Stimulated activated memory B cell treated with anti-CD40 and anti-IgM and Interleukin-4, amounts not matched to agents 10 μg/mL and 1 μg/mL and 100 μg/mL, for 72 hours (primary cell): Measurements from ENCODE around the gene RAB11FIP4.

Experiments used
- ATAC-seq: fragments of 150-1000 bp; cut with Tn5 transposase; 2 replicates; pipeline ENCODE4 v1.10.0; 2021
- H3K27ac Mint-ChIP-seq: one replicate; pipeline ENCODE4 v1.8.0; 2022; ENCODE audit warnings: mild to moderate bottlenecking, mixed read lengths
- H3K27me3 Mint-ChIP-seq: one replicate; pipeline ENCODE4 v1.8.0; 2022; ENCODE audit warnings: mixed read lengths
- H3K36me3 Mint-ChIP-seq: one replicate; pipeline ENCODE4 v1.8.0; 2022; ENCODE audit warnings: mixed read lengths
- H3K4me1 Mint-ChIP-seq: one replicate; pipeline ENCODE4 v1.8.0; 2022; ENCODE audit warnings: mixed read lengths
- H3K4me3 Mint-ChIP-seq: one replicate; pipeline ENCODE4 v1.8.0; 2022; ENCODE audit warnings: mild to moderate bottlenecking, moderate library complexity, mixed read lengths
- H3K9me3 Mint-ChIP-seq: one replicate; pipeline ENCODE4 v1.8.0; 2022; ENCODE audit warnings: mixed read lengths

The RAB11FIP4 gene

GRCh38 chr17:31581491-31581890, 190.0 kb downstream of the RAB11FIP4 start:
- H3K27me3 Mint-ChIP-seq: no peaks in the 10 kb centered on the region
- no peaks in the 10 kb centered on the region for H3K9me3 Mint-ChIP-seq
- peaks cover 38% of the 10 kb centered on the region for H3K4me1 Mint-ChIP-seq
- H3K27ac Mint-ChIP-seq: peak overlapping the region; percentile 73
- H3K4me3 Mint-ChIP-seq: no peak overlapping the region
- ATAC-seq: no peak
- no peaks in the 10 kb centered on the region for H3K36me3 Mint-ChIP-seq

- Mint-ChIP-seq H3K36me3 (no peaks in the 10 kb centered on the region), H3K27ac (peak overlapping the region; percentile 73), H3K4me3 (peak overlapping the region; percentile 8), H3K27me3 (no peaks in the 10 kb centered on the region), H3K4me1 (peaks cover 38% of the 10 kb centered on the region), H3K9me3 (no peaks in the 10 kb centered on the region)
- peak; percentile 68 for ATAC-seq
These were observed 190.9 kb downstream of the RAB11FIP4 start for GRCh38 chr17:31582151-31582907.

GRCh38 chr17:31583772-31584356, 192.4 kb downstream of the RAB11FIP4 start:
- H3K27ac Mint-ChIP-seq: no peak overlapping the region
- no peaks in the 10 kb centered on the region for H3K36me3 Mint-ChIP-seq
- H3K9me3 Mint-ChIP-seq: no peaks in the 10 kb centered on the region
- no peak for ATAC-seq
- no peak overlapping the region for H3K4me3 Mint-ChIP-seq
- H3K4me1 Mint-ChIP-seq: peaks cover 38% of the 10 kb centered on the region
- H3K27me3 Mint-ChIP-seq: no peaks in the 10 kb centered on the region

- ATAC-seq: no peak
- H3K4me1 Mint-ChIP-seq: peaks cover 38% of the 10 kb centered on the region
- H3K36me3 Mint-ChIP-seq: no peaks in the 10 kb centered on the region
- H3K4me3 Mint-ChIP-seq: no peak overlapping the region
- no peaks in the 10 kb centered on the region for H3K27me3 Mint-ChIP-seq
- H3K27ac Mint-ChIP-seq: no peak overlapping the region
- H3K9me3 Mint-ChIP-seq: no peaks in the 10 kb centered on the region
These were observed 193.2 kb downstream of the RAB11FIP4 start for GRCh38 chr17:31584438-31585279.

- H3K36me3 Mint-ChIP-seq: no peaks in the 10 kb centered on the region
- peaks cover 38% of the 10 kb centered on the region for H3K4me1 Mint-ChIP-seq
- no peak for ATAC-seq
- H3K27ac Mint-ChIP-seq: no peak overlapping the region
- no peaks in the 10 kb centered on the region for H3K27me3 Mint-ChIP-seq
- no peak overlapping the region for H3K4me3 Mint-ChIP-seq
- H3K9me3 Mint-ChIP-seq: no peaks in the 10 kb centered on the region
These were observed 193.8 kb downstream of the RAB11FIP4 start for GRCh38 chr17:31585280-31585630.

GRCh38 chr17:31586946-31587345, 195.5 kb downstream of the RAB11FIP4 start:
- Mint-ChIP-seq H3K27me3 (no peaks in the 10 kb centered on the region), H3K27ac (no peak overlapping the region), H3K9me3 (no peaks in the 10 kb centered on the region), H3K36me3 (no peaks in the 10 kb centered on the region), H3K4me3 (no peak overlapping the region), H3K4me1 (peaks cover 22% of the 10 kb centered on the region)
- no peak for ATAC-seq

GRCh38 chr17:31587462-31587861, 196.0 kb downstream of the RAB11FIP4 start:
- H3K4me1 Mint-ChIP-seq: peaks cover 17% of the 10 kb centered on the region
- H3K27ac Mint-ChIP-seq: no peak overlapping the region
- H3K36me3 Mint-ChIP-seq: no peaks in the 10 kb centered on the region
- no peak overlapping the region for H3K4me3 Mint-ChIP-seq
- H3K9me3 Mint-ChIP-seq: no peaks in the 10 kb centered on the region
- H3K27me3 Mint-ChIP-seq: no peaks in the 10 kb centered on the region
- no peak for ATAC-seq
